Effector memory CD4-positive, alpha-beta T cell (primary cell): ENCODE measurements around the gene SDK2.

ENCODE experiments used
- DNase-seq, 3 donors: peaks; one replicate each; pipeline ENCODE4 v3.0.0-alpha.2; 2020
- H3K27ac ChIP-seq: 2 replicates; pipeline ENCODE4 v1.7.0; 2013; ENCODE audit warnings: mild to moderate bottlenecking, low read length, moderate library complexity; ENCODE audit not compliant: insufficient read depth, poor library complexity, severe bottlenecking
- H3K27me3 ChIP-seq: replicated peaks from 2 replicates; pipeline ENCODE4 v1.7.0; 2013; ENCODE audit warnings: mild to moderate bottlenecking, low read length; ENCODE audit not compliant: insufficient read depth, control insufficient read depth, poor library complexity, severe bottlenecking
- H3K36me3 ChIP-seq: 2 replicates; pipeline ENCODE4 v1.7.0; 2013; ENCODE audit warnings: mild to moderate bottlenecking, low read length, moderate library complexity; ENCODE audit not compliant: control insufficient read depth, insufficient read depth
- H3K4me1 ChIP-seq: 2 replicates; pipeline ENCODE4 v1.7.0; 2013; ENCODE audit warnings: low read length, mild to moderate bottlenecking; ENCODE audit not compliant: control insufficient read depth, insufficient read depth, poor library complexity, severe bottlenecking
- H3K4me3 ChIP-seq: 2 replicates; pipeline ENCODE4 v1.7.0; 2013; ENCODE audit warnings: low read length, low read depth, mild to moderate bottlenecking; ENCODE audit not compliant: insufficient read depth, poor library complexity, severe bottlenecking
- H3K9me3 ChIP-seq: 2 replicates; pipeline ENCODE4 v1.7.0; 2013; ENCODE audit warnings: mild to moderate bottlenecking, low read length, moderate library complexity; ENCODE audit not compliant: control insufficient read depth

SDK2 gene

DNA sequence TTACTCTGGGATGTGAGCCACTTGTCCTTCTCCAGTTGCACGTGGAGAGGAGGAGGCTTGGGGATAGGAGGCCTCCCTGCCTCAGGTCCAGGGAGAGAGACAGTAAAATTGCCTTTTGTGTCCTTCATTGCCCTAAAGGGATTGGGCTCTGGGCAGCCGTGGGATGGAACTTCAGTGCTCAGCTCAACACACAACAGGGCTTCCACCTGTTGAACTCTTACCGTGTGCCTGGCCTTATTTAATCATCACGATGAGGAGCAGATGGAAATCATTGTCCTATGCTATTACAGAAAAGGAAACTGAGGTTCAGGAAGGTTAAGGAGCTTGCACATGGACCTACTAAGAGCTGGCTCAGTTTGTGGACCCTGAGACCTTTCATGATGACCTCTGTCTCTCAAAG lies 240.0 kb downstream of the SDK2 start:
- Histone ChIP-seq H3K4me1 (no peaks in the 10 kb centered on the region), H3K9me3 (no peaks in the 10 kb centered on the region), H3K36me3 (no peaks in the 10 kb centered on the region), H3K27me3 (no peaks in the 10 kb centered on the region), H3K4me3 (no peak overlapping the region), H3K27ac (no peak overlapping the region)
- no peak for DNase-seq

DNA sequence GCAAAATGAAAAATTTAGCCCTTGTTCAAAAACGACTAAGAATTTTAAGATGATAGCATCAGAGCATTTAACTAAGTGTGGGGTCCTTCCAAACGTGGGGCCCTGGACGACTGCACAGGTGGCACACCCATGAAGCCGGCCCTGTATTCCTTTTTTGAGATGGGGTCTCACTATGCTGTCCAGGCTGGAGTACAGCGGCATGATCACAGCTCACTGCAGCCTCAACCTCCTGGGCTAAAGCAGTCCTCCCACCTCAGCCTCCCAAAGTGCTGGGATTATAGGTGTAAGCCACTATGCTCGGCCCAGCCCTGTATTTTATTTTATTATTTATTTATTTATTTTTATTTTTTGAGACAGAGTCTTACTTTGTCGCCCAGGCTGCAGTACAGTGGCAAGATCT lies 241.8 kb downstream of the SDK2 start:
- Histone ChIP-seq H3K27ac (no peak overlapping the region), H3K4me3 (no peak overlapping the region), H3K9me3 (no peaks in the 10 kb centered on the region), H3K27me3 (no peaks in the 10 kb centered on the region), H3K36me3 (no peaks in the 10 kb centered on the region), H3K4me1 (no peaks in the 10 kb centered on the region)
- no peak for DNase-seq

DNA sequence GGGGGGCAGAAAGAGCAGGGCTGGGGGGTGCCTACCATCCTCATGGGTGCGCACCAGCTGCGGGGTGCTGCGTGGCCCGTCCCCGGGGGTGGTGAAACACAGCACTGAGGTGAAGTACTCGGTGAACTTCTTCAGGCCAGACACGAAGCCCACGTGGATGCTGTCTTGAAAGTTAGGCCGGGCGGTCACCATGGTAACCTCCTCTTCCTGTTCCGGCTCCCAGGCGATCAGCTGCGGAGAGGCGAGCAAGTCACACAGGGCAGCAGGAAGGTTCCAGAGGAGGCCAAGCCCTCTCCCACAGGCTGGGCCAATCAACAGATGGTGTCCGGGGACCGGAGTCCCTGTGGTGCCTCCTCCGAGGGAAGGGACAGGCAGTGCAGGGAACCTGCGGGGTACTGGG lies 242.3 kb downstream of the SDK2 start:
- Histone ChIP-seq H3K9me3 (no peaks in the 10 kb centered on the region), H3K27ac (no peak overlapping the region), H3K27me3 (no peaks in the 10 kb centered on the region), H3K4me1 (no peaks in the 10 kb centered on the region), H3K4me3 (no peak overlapping the region), H3K36me3 (no peaks in the 10 kb centered on the region)
- DNase-seq = no peak

DNA sequence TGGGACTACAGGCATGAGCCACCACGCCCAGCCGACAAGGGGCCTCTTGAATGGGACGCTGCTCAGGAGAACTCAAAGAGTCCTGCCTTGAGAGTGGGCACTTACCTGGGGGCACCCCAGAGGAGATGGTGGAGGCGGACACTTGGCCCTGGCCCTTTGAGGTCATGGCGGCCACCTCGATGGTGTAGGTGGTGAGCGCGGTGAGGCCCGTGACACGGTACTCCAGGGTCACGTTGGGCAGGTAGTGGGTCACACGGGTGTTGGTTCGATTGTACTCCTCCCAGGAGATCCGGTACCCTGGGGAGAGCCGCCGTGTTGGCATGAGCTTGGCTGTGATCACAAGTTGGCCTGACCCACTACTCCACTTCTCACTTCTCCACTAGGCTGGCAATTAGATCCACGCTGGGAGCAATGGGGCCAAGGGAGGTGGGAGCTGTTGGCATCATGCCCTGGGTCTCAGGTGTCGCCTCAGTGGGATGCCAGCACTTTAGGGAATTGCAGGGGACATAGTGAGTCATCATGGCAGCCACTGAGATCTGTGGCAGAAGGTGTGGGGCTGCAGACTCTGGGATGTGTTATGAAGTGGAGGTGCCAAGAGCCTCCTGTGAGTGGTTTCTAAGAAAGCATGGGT lies 243.2 kb downstream of the SDK2 start:
- Histone ChIP-seq H3K27ac (no peak overlapping the region), H3K36me3 (no peaks in the 10 kb centered on the region), H3K4me1 (no peaks in the 10 kb centered on the region), H3K9me3 (no peaks in the 10 kb centered on the region), H3K4me3 (no peak overlapping the region), H3K27me3 (no peaks in the 10 kb centered on the region)
- no peak for DNase-seq

DNA sequence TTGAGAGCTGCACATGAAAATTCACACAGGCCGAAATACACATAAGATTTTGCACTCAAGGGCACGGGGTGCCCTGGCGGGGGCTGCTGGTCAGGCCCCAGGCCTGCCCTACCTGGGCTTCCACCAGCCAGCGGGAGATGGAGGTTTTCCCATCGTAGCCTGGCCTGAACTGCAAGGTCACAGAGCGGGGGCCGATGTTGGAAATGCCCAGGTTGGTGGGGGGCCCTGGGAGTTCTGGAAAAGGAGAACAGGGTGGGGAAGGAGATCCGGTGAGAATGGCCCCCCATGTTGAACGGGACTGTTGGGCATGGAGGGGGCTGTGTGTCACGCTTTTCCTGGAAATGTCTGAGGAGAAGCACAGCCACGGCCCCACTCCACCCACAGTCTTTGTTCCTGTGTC lies 245.2 kb downstream of the SDK2 start:
- no peaks in the 10 kb centered on the region for H3K36me3 ChIP-seq
- no peaks in the 10 kb centered on the region for H3K4me1 ChIP-seq
- no peaks in the 10 kb centered on the region for H3K27me3 ChIP-seq
- H3K9me3 ChIP-seq = no peaks in the 10 kb centered on the region
- no peak overlapping the region for H3K4me3 ChIP-seq
- no peak overlapping the region for H3K27ac ChIP-seq
- no peak for DNase-seq

DNA sequence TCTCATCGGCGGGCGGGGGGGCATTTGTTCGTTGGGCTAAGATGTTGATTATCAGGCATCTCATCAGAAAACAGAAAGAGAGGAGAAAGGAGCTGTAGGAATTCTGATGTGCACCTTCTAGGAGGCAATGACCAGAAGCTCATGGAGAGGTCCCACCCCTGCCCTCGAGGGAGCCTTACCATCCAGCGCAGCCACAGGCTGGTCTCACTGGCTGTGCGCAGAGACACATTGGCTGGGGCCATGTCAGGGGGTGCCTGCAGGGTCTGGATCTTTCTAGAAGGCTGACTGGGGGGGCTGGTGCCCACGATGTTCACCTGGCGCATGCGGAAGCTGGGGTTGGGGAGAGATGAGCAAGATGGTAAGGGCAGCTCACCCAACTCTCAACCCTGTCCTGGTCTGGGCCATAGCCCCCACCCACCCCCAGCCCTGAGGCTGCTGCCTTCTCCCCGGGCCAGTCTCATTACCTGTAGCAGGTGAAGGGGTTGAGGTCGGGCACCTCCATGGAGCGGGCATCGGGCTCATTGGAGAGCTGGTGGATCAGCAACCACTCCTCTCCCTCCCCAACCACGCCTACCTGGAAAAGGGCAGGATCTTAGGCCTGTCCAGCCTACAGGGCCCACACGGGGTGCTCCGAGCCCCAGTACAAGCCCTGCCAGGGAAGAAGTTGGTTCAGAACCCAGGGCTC lies 246.2 kb downstream of the SDK2 start:
- Histone ChIP-seq H3K9me3 (no peaks in the 10 kb centered on the region), H3K4me3 (no peak overlapping the region), H3K27me3 (no peaks in the 10 kb centered on the region), H3K4me1 (no peaks in the 10 kb centered on the region), H3K27ac (no peak overlapping the region), H3K36me3 (no peaks in the 10 kb centered on the region)
- no peak for DNase-seq

DNA sequence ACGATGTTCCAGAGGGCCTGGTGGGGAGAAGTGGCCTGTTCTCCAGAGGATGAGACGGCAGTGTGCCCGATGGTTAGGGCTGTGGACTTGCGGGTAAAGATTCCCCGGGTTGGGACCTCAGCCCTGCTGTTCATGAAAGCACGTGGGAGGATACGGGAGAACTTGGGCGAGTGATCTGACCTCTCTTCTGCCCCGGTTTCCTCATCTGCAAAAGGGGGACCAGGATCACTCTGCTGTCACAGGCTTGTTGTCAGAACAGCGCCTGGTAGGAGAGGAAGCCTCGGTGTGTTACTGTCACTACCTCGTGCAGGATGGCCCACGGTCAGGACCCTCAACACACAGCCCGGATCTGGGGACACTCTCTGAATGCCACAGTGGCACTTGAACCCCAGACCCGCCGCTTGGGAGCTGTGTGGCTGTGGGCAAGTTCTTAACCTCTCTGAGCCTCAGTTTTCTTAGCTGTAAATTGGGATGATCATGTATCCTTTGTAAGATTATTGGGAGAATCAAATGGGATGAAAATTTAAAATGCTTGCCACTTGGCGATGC lies 246.9 kb downstream of the SDK2 start:
- Histone ChIP-seq H3K36me3 (no peaks in the 10 kb centered on the region), H3K4me3 (no peak overlapping the region), H3K27me3 (no peaks in the 10 kb centered on the region), H3K9me3 (no peaks in the 10 kb centered on the region), H3K4me1 (no peaks in the 10 kb centered on the region), H3K27ac (no peak overlapping the region)
- DNase-seq = no peak

DNA sequence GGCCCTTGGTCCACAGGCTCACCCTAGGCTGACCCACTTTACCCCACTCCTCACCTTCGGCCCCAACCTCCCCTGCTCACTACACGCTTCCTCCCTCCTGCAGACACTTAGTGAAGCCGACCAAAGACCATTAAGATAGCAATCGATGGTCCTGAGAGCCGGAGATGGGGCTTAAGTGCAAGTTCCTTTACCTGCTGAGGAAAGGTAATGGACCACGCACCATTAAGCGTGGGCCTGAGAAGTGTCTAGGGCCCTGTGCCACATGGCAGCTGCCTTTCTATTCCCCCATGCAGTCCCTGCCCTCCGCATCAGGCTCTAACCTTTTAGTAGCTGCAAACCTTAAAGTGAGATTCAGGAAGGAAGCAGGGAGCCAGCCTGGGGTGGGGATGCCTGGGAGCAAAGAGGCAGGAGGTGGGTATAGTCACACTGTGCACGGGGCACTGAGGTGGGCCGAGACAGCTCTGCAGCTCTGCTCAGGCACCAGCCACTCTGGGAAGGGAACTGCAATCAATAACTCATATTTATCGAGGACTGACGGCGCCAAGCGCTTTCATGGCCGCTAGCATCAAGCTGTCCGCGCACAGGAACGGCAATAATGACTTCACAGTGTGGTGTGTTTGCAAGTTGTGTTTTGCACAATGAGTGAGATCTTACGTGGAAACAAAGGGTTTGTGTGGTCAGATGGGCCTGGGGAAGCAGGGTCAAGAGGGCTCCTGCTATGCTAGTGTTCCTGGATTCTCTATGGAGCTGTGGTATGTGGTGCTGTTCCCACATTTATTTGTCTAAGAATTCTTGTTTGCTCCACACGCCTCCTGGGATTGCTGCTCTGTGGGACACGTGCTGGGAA lies 247.6 kb downstream of the SDK2 start:
- Histone ChIP-seq H3K27ac (no peak overlapping the region), H3K4me3 (no peak overlapping the region), H3K36me3 (no peaks in the 10 kb centered on the region), H3K27me3 (no peaks in the 10 kb centered on the region), H3K4me1 (no peaks in the 10 kb centered on the region), H3K9me3 (no peaks in the 10 kb centered on the region)
- no peak for DNase-seq

DNA sequence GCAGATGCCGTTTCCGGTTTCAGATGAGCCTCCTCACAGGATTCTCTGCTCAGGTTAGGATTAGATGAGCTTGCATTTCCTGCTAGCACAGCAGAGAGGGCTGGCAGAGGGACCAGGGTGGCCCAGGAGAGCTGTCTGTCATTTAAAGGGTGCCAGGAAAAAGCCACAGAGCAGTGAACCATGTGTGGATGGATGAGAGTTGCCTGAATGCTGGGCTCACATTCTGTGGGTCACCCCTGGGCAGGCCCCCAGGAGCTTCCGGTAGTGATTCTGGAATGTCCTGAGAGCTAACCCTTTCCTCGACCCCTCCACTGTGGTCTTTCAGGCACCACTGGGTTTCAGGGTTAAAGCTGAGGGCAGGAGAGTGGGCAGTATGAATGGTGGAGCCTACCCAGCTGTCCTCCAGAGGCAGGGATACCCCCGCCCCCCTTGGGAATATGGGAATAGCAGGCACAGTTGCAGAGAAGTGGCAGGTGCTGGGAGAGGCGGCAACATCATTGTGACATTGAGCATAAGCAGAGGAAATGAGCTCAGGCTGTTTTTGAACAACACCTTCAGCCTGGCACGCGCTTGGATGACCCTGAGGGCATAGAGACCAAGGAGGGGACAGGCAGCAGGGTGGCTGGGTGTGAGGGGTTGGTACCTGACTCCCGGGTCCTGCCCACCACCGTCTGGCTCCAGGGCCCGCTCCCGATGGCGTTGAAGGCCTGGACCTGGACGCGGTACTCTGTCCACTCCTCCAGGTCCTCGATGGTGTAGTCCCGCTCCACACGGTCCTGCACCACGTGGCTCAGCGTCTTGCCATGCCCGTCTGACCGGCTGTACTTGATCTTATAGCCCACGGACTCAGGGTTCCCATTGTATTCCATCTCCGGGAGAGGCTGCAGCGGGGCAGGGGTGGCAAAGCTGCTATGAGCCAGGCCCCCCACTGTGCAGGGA lies 249.5 kb downstream of the SDK2 start:
- H3K27ac ChIP-seq = no peak overlapping the region
- H3K9me3 ChIP-seq = no peaks in the 10 kb centered on the region
- DNase-seq = no peak
- H3K36me3 ChIP-seq = no peaks in the 10 kb centered on the region
- no peak overlapping the region for H3K4me3 ChIP-seq
- H3K4me1 ChIP-seq = no peaks in the 10 kb centered on the region
- no peaks in the 10 kb centered on the region for H3K27me3 ChIP-seq
